ENCODE results near the gene RAB35. TPM values are rescaled to one million over a fixed set of nuclear protein-coding genes. Genes with fewer than 3 reads are reported as not detected.

The RAB35 gene
- polyA plus RNA-seq, 2 of the 4 experiments (the other 2 are of a cell fraction) = 44.0 to 67.6 TPM

GRCh38 chr12:120156315-120157259, 40.0 kb upstream of the RAB35 start:
- H3K9me3 ChIP-seq = no peaks in the 10 kb centered on the region
- ChIA-PET POLR2A (interaction anchor here (0.6 kb wide), 1 partner anchor 220 kb away, joined by 3 read pairs; no protein-coding TSS in a partner anchor), CTCF (interaction anchor here (1.2 kb wide), 1 partner anchor 11 kb away, joined by 3 read pairs; no protein-coding TSS in a partner anchor)
- no peak overlapping the region for H3K27ac ChIP-seq
- H3K4me2 ChIP-seq = no peak overlapping the region
- no peak for DNase-seq (ENCODE audit: low read depth in 1 of 2, low spot score in 1 of 2)
- no peak for ATAC-seq
- H3K4me3 ChIP-seq = no peak overlapping the region
- no peaks in the 10 kb centered on the region for H3K4me1 ChIP-seq
- FAIRE-seq = no peak
- 94% methylated on average over 22 of the region's 22 CpGs for WGBS (ENCODE audit: missing lambda C conversion rate)
- TF ChIP-seq BCL3 (IDR thresholded peaks at IDR 0.05) = no peak
- no peak for TF ChIP-seq CBX8 (IDR thresholded peaks at IDR 0.05)
- no peak for TF ChIP-seq NFE2L2 (conservative IDR thresholded peaks at IDR 0.05; ENCODE audit: low read length)
- TF ChIP-seq ZFP36 (IDR thresholded peaks at IDR 0.05; ENCODE audit: borderline replicate concordance, partially characterized antibody) = no peak
- no peak for TF ChIP-seq CHD2 (IDR thresholded peaks at IDR 0.05; ENCODE audit: low read length, partially characterized antibody)

- ChIA-PET CTCF (interaction anchor here (0.9 kb wide), 1 partner anchor 68 kb away, joined by 3 read pairs; no protein-coding TSS in a partner anchor), POLR2A (no interaction called here)
- no peak for TF ChIP-seq CHD4 (IDR thresholded peaks at IDR 0.05; ENCODE audit: borderline replicate concordance)
- no peak for TF ChIP-seq CEBPB (IDR thresholded peaks at IDR 0.05)
- TF ChIP-seq FOSB (CRISPR knock-in tag; IDR thresholded peaks at IDR 0.05) = no peak
- TF ChIP-seq EP300 (IDR thresholded peaks at IDR 0.05) = no peak
- no peak for TF ChIP-seq HOXB5 (CRISPR knock-in tag; IDR thresholded peaks at IDR 0.05)
- no peak for TF ChIP-seq RCOR1 (IDR thresholded peaks at IDR 0.05; ENCODE audit: low read depth, low read length)
- TF ChIP-seq EHF (CRISPR knock-in tag; IDR thresholded peaks at IDR 0.05) = no peak
- TF ChIP-seq BCL3 (IDR thresholded peaks at IDR 0.05) = no peak
- TF ChIP-seq CHD2 (IDR thresholded peaks at IDR 0.05; ENCODE audit: low read length, partially characterized antibody) = no peak
- FAIRE-seq = no peak
- no peak for DNase-seq (ENCODE audit: low read depth in 1 of 2, low spot score in 1 of 2)
- H3K9me3 ChIP-seq = no peaks in the 10 kb centered on the region
- H3K4me3 ChIP-seq = no peak overlapping the region
- no peaks in the 10 kb centered on the region for H3K4me1 ChIP-seq
- no peak overlapping the region for H3K27ac ChIP-seq
- no peak for ATAC-seq
- WGBS (ENCODE audit: missing lambda C conversion rate) = 97% methylated on average over 13 of the region's 15 CpGs
- no peak overlapping the region for H3K4me2 ChIP-seq
Measured at GRCh38 chr12:120155072-120155471, 38.5 kb upstream of the RAB35 start.

GRCh38 chr12:120150919-120151525, 34.5 kb upstream of the RAB35 start:
- CTCF ChIA-PET = interaction anchor here (0.6 to 2.0 kb wide), 3 partner anchors 9 to 16 kb away, joined by 3 to 5 read pairs (median 3); no protein-coding TSS in a partner anchor
- H3K4me2 ChIP-seq = no peak overlapping the region
- no peak for FAIRE-seq
- WGBS (ENCODE audit: missing lambda C conversion rate) = 95% methylated on average over 19 of the region's 22 CpGs
- 0 out of 6 replicates have a peak, but pooled peaks of 1 of the 2 experiments have one; percentile 7 for ATAC-seq
- DNase-seq (ENCODE audit: low read depth in 1 of 2, low spot score in 1 of 2) = no peak
- TF ChIP-seq RFX5 (IDR thresholded peaks at IDR 0.05) = no peak
- TF ChIP-seq NPAS2 (CRISPR knock-in tag; IDR thresholded peaks at IDR 0.05; ENCODE audit: borderline replicate concordance) = no peak
- TF ChIP-seq BCL3 (IDR thresholded peaks at IDR 0.05) = no peak
- no peak for TF ChIP-seq CEBPB (IDR thresholded peaks at IDR 0.05)
- TF ChIP-seq EHMT2 (IDR thresholded peaks at IDR 0.05; ENCODE audit: low read depth) = no peak
- no peak overlapping the region for H3K4me3 ChIP-seq
- no peaks in the 10 kb centered on the region for H3K9me3 ChIP-seq
- H3K4me1 ChIP-seq = no peaks in the 10 kb centered on the region
- POLR2A ChIA-PET = interaction anchor here (0.8 to 1.3 kb wide), 2 partner anchors 9 to 31 kb away, joined by 3 read pairs; no protein-coding TSS in a partner anchor
- no peak overlapping the region for H3K27ac ChIP-seq

Measured in A549 (cell line).